IgD-negative memory B cell (primary cell): Measurements from ENCODE around the gene HORMAD1. TPM values are rescaled to one million over a fixed set of nuclear protein-coding genes. Genes with fewer than 3 reads are reported as not detected.
A peak's percentile ranks its signal among the peaks of the same experiment; 100 is the strongest.
"Not testable (repeated sequence)": the region's sequence is repeated elsewhere in the genome, so short reads cannot be mapped to it uniquely, and the experiment has no call there.

Experiments used
- H3K27ac Mint-ChIP-seq, 3 donors: one replicate each; pipeline ENCODE4 v1.8.0; 2020 to 2022; ENCODE audit warnings: mild to moderate bottlenecking in 3 of 3, mixed read lengths in 3 of 3, moderate library complexity in 1 of 3
- H3K27me3 Mint-ChIP-seq: one replicate; pipeline ENCODE4 v1.8.0; 2021; ENCODE audit warnings: mixed read lengths
- H3K36me3 Mint-ChIP-seq: one replicate; pipeline ENCODE4 v1.8.0; 2020; ENCODE audit warnings: mild to moderate bottlenecking, mixed read lengths
- H3K4me1 Mint-ChIP-seq, 3 donors: one replicate each; pipeline ENCODE4 v1.8.0; 2020 to 2022; ENCODE audit warnings: mixed read lengths in 3 of 3, mild to moderate bottlenecking in 1 of 3
- H3K4me3 Mint-ChIP-seq, 4 donors: one replicate each; pipeline ENCODE4 v1.8.0; 2020 to 2022; ENCODE audit warnings: mild to moderate bottlenecking in 4 of 4, mixed read lengths in 4 of 4, moderate library complexity in 3 of 4
- H3K9me3 Mint-ChIP-seq, 3 donors: one replicate each; pipeline ENCODE4 v1.8.0; 2020 to 2021; ENCODE audit warnings: mixed read lengths in 3 of 3, mild to moderate bottlenecking in 1 of 3
- polyA plus RNA-seq: library from polyadenylated mRNA; unstranded; fragments of 300-500 nt; fragmentation: Illumina TruSeq; gene quantifications from one replicate; pipeline ENCODE4 v1.2.3, GENCODE V29; 2021

The HORMAD1 gene, protein sequence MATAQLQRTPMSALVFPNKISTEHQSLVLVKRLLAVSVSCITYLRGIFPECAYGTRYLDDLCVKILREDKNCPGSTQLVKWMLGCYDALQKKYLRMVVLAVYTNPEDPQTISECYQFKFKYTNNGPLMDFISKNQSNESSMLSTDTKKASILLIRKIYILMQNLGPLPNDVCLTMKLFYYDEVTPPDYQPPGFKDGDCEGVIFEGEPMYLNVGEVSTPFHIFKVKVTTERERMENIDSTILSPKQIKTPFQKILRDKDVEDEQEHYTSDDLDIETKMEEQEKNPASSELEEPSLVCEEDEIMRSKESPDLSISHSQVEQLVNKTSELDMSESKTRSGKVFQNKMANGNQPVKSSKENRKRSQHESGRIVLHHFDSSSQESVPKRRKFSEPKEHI
- 0.84 TPM for polyA plus RNA-seq

DNA sequence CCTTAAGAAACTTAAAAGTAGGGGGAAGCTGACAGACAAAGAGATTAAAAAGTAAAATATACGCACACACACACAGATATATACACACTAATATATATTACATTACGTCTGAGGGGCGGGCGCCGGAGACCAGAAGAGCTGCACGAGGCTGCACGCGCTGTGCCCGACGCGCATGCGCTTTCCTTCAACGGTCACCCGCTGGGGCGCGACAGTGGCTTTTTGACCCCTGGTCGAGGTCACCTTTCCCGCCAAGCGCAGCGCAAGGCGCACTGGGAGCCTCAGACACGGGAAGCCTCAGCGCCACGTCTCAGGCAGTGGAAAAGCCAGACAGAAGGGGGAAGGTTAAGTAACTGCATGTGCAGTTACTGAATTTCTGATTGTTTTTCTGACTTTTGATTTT is at the start of gene HORMAD1:
TSS of gene HORMAD1 (minus strand) at position 193 of the 400 bp plus-strand sequence. CDS start 1,390 bp downstream, outside the sequence.
- H3K27ac Mint-ChIP-seq = peak within 1 kb of the TSS in 1 of 3 donors; percentile 69
- H3K36me3 Mint-ChIP-seq = peaks cover 2% of the 10 kb centered on the region
- no peaks in the 10 kb centered on the region for H3K27me3 Mint-ChIP-seq

DNA sequence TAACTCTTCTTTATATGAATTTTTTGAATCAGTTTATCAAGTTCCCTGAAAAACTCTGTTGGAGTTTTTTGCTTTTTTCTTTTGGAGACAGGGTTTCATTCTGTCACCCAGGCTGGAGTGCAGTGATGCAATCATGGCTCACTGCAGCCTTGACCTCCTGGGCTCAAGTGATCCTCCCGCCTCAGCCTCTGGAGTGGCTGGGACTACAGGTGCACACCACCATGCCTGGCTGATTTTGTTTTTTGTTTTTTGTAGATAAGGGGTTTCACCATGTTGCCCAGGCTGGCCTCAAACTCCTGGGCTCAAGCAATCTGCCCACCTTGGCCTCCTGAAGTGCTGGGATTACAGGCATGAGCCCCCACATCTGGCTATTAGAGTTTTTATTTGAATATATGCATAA is 47.0 kb upstream of the HORMAD1 start:
- H3K36me3 Mint-ChIP-seq, H3K27me3 Mint-ChIP-seq, H3K9me3 Mint-ChIP-seq: not testable (repeated sequence)
- H3K4me3 Mint-ChIP-seq = peak overlapping the region in 1 of 4 donors; percentile 44
- H3K27ac Mint-ChIP-seq = peak overlapping the region in 1 of 3 donors; percentile 24
- peaks cover 29 to 31% (median 31%) of the 10 kb centered on the region in 3 donors for H3K4me1 Mint-ChIP-seq

More for the DNA sequence above, at the start of gene HORMAD1:
- Mint-ChIP-seq H3K4me3 (no peak within 1 kb of the TSS), H3K9me3 (no peaks in the 10 kb centered on the region), H3K4me1 (no peaks in the 10 kb centered on the region)

DNA sequence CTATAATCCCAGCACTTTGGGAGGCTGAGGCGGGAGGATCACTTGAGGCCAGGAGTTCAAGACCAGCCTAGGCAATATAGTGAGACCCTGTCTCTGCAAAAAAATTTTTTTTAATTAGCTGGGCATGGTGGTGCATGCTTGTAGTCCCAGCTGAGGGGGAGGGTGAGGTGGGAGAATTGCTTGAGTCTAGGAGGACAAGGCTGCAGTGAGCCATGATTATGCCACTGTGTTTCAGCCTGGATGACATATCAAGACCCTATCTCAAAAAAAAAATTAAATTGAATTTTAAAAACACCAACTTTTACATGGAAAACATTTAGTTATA is 45.2 kb upstream of the HORMAD1 start:
- Mint-ChIP-seq H3K4me1 (peaks cover 31 to 37% (median 33%) of the 10 kb centered on the region in 3 donors), H3K4me3 (peak overlapping the region; percentile 96), H3K27ac (peak overlapping the region; percentile 93 to 98 (median 96))
- H3K36me3 Mint-ChIP-seq, H3K27me3 Mint-ChIP-seq, H3K9me3 Mint-ChIP-seq: not testable (repeated sequence)

DNA sequence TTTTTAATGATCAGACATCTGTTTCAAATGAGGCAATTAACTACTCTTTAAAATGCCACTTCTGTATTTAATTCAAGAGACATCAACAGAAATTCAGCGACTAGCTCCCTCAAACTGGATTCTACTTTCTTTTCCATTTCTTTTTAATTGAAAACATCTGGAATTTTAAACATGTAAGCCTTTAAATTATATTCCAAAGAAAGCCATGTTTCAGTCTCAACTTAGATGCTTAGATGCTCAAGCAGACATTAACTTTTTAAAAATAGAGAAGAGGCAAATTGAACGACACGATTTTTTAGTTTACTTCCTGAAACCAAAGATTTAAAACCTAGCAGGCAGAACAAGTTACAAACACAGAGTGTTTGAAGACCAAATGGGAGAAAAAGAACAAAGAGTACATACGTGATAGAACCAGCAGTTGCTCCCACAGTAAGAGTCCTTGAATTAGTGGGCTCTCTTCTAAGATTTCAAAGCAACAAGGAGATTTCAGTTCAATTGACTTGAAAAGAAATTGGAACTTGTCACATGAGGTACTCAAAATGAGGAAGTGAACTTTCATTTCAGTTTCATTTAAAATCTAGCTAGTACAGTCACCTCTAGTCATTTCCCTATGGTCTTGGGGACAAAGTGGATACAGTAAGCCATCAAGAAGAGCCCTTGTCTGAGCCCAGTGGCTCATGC is 44.7 kb upstream of the HORMAD1 start, which contains the start of gene CTSS:
TSS of gene CTSS (minus strand) at position 483 of the 681 bp plus-strand sequence. CDS start 1,015 bp downstream, outside the sequence.
- Mint-ChIP-seq H3K9me3 (no peaks in the 10 kb centered on the region), H3K36me3 (peaks cover 11% of the 10 kb centered on the region), H3K4me1 (peaks cover 29 to 36% (median 33%) of the 10 kb centered on the region in 3 donors), H3K27me3 (peaks cover 1% of the 10 kb centered on the region), H3K27ac (peak within 1 kb of the TSS; percentile 93 to 98 (median 96)), H3K4me3 (peak within 1 kb of the TSS; percentile 96)

DNA sequence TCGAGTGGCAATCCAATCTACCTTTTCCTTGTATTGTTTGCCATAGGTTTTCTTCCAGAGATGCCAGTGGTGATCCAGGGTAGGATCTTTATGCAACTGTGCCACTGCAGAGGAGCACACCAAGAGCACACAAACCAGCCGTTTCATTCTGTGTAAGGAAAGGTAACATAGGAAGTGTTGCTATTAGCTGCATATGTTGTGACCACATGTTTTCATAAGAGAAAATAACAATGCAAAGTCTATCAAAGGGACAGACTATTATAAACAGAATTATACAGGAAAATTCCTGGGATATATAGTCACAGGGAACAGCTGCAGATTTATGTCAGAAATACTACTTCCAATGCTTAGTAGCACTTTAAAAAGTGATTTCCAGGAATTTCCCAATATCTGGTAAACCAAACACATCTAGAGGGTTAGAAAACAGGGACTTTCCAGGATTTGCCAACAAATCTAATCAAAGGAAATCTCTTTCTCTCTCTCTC is 44.0 kb upstream of the HORMAD1 start:
- H3K27ac Mint-ChIP-seq = peak overlapping the region; percentile 93 to 98 (median 96)
- peaks cover 1% of the 10 kb centered on the region for H3K27me3 Mint-ChIP-seq
- H3K36me3 Mint-ChIP-seq = peaks cover 14% of the 10 kb centered on the region
- peaks cover 36 to 43% (median 40%) of the 10 kb centered on the region in 3 donors for H3K4me1 Mint-ChIP-seq
- H3K9me3 Mint-ChIP-seq = no peaks in the 10 kb centered on the region
- peak overlapping the region; percentile 96 for H3K4me3 Mint-ChIP-seq

DNA sequence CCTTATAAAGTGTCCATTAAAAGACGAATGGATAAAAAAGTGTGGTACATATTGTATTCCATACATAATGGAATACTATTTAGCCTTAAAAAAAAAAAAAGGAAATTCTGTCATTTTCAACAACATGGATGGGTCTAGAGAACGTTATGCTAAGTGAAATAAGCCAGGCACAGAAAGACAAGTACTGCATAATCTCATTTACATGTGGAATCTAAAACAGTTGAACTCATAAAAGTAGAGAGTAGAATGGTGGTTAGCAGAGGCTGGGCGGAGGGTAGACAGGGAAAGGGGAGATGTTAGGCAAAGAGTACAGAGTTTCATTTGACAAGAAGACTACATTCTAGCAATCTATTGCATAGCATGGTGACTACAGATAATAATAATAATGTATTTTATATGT is 42.3 kb upstream of the HORMAD1 start:
- peaks cover 1% of the 10 kb centered on the region for H3K27me3 Mint-ChIP-seq
- H3K36me3 Mint-ChIP-seq = peaks cover 14% of the 10 kb centered on the region
- peaks cover 37 to 44% (median 44%) of the 10 kb centered on the region in 3 donors for H3K4me1 Mint-ChIP-seq
- peak overlapping the region; percentile 67 to 94 (median 80) for H3K4me3 Mint-ChIP-seq
- no peaks in the 10 kb centered on the region for H3K9me3 Mint-ChIP-seq
- H3K27ac Mint-ChIP-seq = no peak overlapping the region

DNA sequence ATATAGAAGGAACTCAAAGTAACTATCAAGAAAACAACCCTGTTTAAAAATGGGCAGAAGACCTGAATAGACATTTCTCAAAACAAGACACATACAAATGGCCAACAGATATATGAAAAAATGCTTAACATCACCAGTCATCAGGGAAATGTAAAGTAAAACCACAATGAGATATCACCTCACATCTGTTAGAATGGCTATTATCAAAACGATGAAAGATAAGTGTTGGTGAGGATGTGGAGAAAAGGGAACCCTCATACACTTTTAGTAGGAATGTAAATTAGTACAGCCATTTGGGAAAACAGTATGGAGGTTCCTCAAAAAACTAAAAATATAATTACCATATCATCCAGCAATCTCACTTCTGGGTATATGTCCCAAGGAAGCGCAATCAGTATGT is 41.9 kb upstream of the HORMAD1 start:
- Mint-ChIP-seq H3K27ac (peak overlapping the region in 1 of 3 donors; percentile 60), H3K36me3 (peaks cover 14% of the 10 kb centered on the region), H3K27me3 (peaks cover 1% of the 10 kb centered on the region), H3K9me3 (no peaks in the 10 kb centered on the region), H3K4me1 (peaks cover 37 to 44% (median 41%) of the 10 kb centered on the region in 3 donors), H3K4me3 (peak overlapping the region; percentile 48 to 94 (median 80))

DNA sequence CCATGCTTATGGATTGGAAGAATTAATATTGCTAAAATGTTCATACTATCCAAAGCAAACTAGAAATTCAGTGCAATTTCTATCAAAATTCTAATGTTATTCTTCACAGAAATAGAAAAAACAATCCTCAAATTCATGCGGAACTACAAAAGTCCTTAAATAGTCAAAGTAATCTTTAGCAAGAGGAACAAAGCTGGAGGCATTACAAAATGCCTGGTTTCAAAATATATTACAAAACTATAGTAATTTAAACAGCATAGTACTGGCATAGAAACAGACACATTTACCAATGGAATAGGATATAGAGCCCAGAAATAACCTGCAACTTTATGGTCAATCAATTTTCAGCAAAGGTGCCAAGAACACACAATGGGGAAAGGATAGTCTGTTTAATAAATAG is 41.1 kb upstream of the HORMAD1 start:
- peaks cover 1% of the 10 kb centered on the region for H3K27me3 Mint-ChIP-seq
- no peaks in the 10 kb centered on the region for H3K9me3 Mint-ChIP-seq
- peak overlapping the region in 1 of 4 donors; percentile 87 for H3K4me3 Mint-ChIP-seq
- H3K4me1 Mint-ChIP-seq = peaks cover 37 to 44% (median 41%) of the 10 kb centered on the region in 3 donors
- H3K27ac Mint-ChIP-seq = peak overlapping the region in 1 of 3 donors; percentile 60
- peaks cover 14% of the 10 kb centered on the region for H3K36me3 Mint-ChIP-seq

DNA sequence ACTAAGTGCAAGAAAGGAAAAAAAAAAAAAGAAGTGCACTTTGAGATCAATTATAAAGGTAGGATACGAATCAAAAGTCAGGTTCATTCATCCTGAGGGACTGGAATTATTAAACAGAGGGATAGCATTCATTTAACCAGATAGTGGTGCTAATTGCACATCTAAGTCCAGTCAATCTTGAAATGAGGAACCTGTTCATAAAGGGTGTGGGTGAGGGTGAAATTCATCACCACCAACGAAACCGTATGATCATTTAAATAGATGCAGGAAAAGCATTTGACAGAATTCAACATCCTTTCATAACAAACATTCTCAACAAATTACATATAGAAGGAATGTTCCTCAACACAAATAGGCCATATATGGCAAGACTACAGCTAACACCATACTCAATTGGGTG is 39.3 kb upstream of the HORMAD1 start:
- Mint-ChIP-seq H3K27me3 (peaks cover 1% of the 10 kb centered on the region), H3K4me1 (peaks cover 31 to 38% (median 35%) of the 10 kb centered on the region in 3 donors), H3K4me3 (peak overlapping the region in 3 of 4 donors; percentile 35 to 83 (median 59)), H3K36me3 (peaks cover 14% of the 10 kb centered on the region), H3K27ac (peak overlapping the region; percentile 40 to 65 (median 65)), H3K9me3 (no peaks in the 10 kb centered on the region)

DNA sequence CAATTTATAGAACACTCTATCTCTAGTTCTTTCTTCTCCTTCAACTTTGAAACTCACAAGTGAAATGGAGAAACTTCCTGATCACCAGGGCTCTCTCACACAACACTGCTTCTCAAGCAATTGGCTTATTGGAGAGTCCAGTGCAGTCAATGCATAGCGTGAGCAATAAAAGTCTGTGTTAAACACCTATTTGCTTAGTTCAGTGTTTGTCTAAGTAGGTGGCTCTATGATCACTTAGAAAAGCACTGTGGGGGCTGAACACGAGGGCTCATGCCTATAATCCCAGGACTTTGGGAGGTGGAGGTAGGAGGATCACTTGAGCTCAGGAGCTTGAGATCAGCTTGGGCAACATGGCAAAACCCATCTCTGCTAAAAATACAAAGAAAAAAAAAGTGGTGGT is 32.7 kb upstream of the HORMAD1 start:
- H3K36me3 Mint-ChIP-seq = peaks cover 6% of the 10 kb centered on the region
- H3K27ac Mint-ChIP-seq = peak overlapping the region in 1 of 3 donors; percentile 39
- H3K4me3 Mint-ChIP-seq = no peak overlapping the region
- H3K27me3 Mint-ChIP-seq = no peaks in the 10 kb centered on the region
- no peaks in the 10 kb centered on the region for H3K4me1 Mint-ChIP-seq
- no peaks in the 10 kb centered on the region for H3K9me3 Mint-ChIP-seq

DNA sequence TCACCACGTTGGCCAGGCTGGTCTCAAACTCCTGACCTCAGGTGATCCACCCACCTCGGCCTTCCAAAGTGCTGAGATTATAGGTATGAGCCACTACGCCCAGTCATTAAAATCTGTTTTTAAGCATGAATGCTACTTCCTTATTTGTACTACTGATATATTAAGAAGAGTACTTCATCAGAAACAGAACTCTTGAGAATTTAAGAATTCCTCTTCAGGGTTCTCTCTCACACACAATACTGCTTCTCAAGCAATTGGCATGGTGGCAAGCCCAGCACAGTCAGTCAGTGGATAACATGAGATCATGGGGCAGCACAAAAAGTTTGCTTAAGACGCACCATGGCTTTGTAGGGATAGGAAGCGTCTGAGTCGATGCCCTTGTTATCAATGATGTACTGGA is 30.7 kb upstream of the HORMAD1 start:
- Mint-ChIP-seq H3K36me3 (peaks cover 6% of the 10 kb centered on the region), H3K4me1 (no peaks in the 10 kb centered on the region), H3K9me3 (no peaks in the 10 kb centered on the region), H3K27me3 (no peaks in the 10 kb centered on the region), H3K4me3 (no peak overlapping the region), H3K27ac (peak overlapping the region in 1 of 3 donors; percentile 84)

DNA sequence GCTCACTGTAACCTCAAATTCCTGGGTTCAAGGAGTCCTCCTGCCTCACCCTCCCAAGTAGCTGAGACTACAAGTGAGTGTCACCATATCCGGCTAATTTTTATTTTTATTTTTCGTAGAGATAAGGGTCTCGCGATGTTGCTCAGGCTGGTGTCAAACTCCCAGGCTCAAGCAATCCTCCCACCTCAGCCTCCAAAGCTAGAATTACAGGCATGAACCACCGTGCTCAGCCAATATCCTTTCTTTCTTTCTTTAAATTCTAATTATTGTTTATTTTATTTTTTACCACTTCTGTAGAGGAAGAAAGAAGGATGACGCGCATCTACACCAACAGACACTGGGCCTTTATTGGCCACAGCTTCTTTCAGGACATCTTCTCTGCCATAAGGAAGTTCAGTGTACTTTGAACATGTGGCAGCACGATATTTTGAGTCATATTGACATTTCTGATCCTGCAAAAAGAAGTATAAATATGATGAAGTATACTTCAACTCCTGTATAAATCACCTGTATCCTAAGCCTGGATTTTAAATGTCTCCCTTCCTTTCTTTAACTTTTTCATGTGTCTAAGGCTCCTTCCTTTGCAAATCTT is 29.1 kb upstream of the HORMAD1 start:
- Mint-ChIP-seq H3K27me3 (no peaks in the 10 kb centered on the region), H3K4me1 (no peaks in the 10 kb centered on the region), H3K27ac (peak overlapping the region in 1 of 3 donors; percentile 21), H3K36me3 (peaks cover 6% of the 10 kb centered on the region), H3K9me3 (no peaks in the 10 kb centered on the region), H3K4me3 (no peak overlapping the region)

DNA sequence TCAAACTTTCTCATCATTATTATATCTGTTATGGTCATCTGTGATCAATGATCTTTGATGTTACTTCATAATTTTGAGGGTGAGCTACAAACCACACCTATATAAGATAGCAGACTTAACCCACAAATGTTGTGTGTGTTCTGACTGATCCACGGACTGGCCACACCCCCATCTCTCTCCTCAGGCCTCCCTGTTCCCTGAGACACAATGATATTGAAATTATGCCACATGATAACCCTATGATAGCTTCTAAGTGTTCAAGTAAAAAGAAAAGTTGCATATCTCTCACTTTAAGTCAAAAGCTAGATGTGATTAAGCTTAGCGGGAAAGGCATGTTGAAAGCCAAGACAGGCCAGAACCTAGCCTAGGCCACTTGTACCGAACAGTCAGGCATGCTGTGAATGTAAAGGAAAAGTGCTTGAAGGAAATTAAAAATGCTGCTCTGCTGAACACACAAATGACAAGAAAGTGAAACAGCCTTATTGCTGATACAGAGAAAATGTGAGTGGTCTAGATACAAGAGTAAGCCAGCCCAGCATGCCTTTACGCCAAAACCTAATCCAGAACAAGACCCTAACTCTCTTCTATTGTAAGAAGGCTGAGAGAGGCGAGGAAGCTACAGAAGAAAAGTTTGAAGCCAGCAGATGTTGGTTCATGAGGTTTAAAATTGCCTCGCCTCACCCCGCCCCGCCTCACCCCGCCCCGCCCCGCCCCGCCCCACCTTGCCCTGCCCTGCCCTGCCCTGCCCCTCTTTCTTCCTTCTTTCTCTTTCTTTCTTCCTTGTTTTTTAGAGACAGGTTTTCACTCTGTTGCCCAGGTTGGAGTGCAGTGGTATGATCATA is 28.4 kb upstream of the HORMAD1 start:
- H3K36me3 Mint-ChIP-seq = peaks cover 6% of the 10 kb centered on the region
- no peak overlapping the region for H3K4me3 Mint-ChIP-seq
- no peaks in the 10 kb centered on the region for H3K9me3 Mint-ChIP-seq
- H3K4me1 Mint-ChIP-seq = no peaks in the 10 kb centered on the region
- peak overlapping the region in 1 of 3 donors; percentile 75 for H3K27ac Mint-ChIP-seq
- no peaks in the 10 kb centered on the region for H3K27me3 Mint-ChIP-seq

DNA sequence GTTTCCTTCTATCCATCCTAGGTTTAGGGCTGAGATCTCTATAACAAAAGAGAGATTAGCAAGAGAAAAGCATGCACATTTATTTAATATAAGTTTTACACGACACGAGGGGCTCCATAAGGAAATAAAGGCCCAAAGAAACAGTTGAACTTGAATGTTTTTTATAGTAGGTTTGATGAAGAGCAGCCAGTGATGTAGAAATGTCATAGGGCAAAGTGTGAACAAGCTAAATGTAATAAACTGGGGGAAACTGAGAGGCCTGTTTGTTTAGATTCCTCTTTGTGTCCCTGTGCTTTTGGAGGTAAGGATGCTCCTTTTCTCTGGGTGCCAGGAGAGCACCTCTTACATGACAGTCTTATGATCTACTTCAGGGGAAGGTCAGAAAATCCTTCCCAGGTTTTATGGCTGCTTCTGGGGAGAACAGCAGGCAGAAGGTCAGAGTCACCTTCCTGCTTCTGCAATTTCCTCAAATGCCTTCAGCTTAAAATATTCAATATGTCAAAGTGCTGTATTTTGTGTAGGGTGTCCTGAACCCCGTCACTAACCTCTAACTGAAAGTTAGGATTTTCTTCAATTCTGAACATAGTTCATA is 9.5 kb upstream of the HORMAD1 start:
- Mint-ChIP-seq H3K36me3 (no peaks in the 10 kb centered on the region), H3K9me3 (no peaks in the 10 kb centered on the region), H3K4me3 (no peak overlapping the region), H3K27ac (no peak overlapping the region), H3K4me1 (no peaks in the 10 kb centered on the region), H3K27me3 (no peaks in the 10 kb centered on the region)
